Right atrium auricular region (tissue), 2 donors: ENCODE results near the gene OAF. TPM values are rescaled to one million over a fixed set of nuclear protein-coding genes. Genes with fewer than 3 reads are reported as not detected.

Experiments used
- DNase-seq: peaks from one replicate; pipeline ENCODE4 v3.0.0-alpha.2; 2019; ENCODE audit warnings: low spot score
- H3K27ac ChIP-seq, 2 donors: fragments of 200-600 bp; sonication (generic); 1 replicate in 1 of 2; 2 replicates in 1 of 2; pipeline ENCODE4 v1.5.1; 2016 to 2019
- H3K27me3 ChIP-seq, 2 donors: fragments of 200-600 bp; sonication (generic); one replicate each; pipeline versions ENCODE4 v1.5.1 to v1.6.0; 2017 to 2019
- H3K36me3 ChIP-seq: fragments of 200-600 bp; sonication (generic); one replicate; pipeline ENCODE4 v1.5.1; 2016
- H3K4me1 ChIP-seq, 2 donors: fragments of 200-600 bp; sonication (generic); one replicate each; pipeline versions ENCODE4 v1.5.1 to v1.6.0; 2017 to 2019
- H3K4me3 ChIP-seq, 2 donors: fragments of 200-600 bp; sonication (generic); 1 replicate in 1 of 2; 2 replicates in 1 of 2; pipeline ENCODE4 v1.5.1; 2017 to 2019; ENCODE audit warnings: mild to moderate bottlenecking in 1 of 2, moderate library complexity in 1 of 2
- H3K9me3 ChIP-seq, 2 donors: fragments of 200-600 bp; sonication (generic); one replicate each; pipeline ENCODE4 v1.5.1; 2019
- total RNA-seq, 2 donors: library from RNA; depleted of rRNA; stranded (reverse); fragments of >200 nt; gene quantifications; one replicate each; pipeline ENCODE4 v1.1.0, GENCODE V29; 2016
- TF ChIP-seq, protein P1 (sequence below), 2 donors: fragments of 200-600 bp; sonication (generic); IDR thresholded peaks; one replicate each; pipeline ENCODE4 v1.5.1; 2019; ENCODE audit warnings: antibody characterized with exemption in 2 of 2

OAF gene
- total RNA-seq, 2 donors from 2014 or later: 27.9 to 43.6 TPM

DNA sequence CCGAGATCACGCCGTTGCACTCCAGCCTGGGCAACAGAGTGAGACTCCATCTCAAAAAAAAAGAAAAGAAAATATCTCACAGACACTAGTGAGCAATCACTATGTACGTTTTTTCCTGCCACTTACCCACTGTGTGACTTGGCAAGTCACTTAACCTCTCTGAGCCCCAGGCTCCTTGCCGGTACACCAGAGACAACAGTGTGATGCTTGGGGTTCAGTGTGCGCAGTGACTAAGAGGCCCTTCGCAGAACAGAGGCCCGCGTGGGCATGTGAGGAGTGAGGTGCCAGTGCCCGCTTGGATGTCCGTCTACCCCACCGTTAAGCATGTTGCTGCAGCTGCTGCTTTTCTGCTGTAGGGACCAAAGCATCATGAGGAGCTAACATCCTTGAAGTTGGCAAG is 6.7 kb downstream of the OAF start:
- Histone ChIP-seq H3K27me3 (no peaks in the 10 kb centered on the region), H3K4me1 (peaks cover 0 to 83% of the 10 kb centered on the region in 2 donors), H3K27ac (peak overlapping the region in 1 of 2 donors; percentile 74), H3K9me3 (no peaks in the 10 kb centered on the region), H3K4me3 (no peak overlapping the region), H3K36me3 (no peaks in the 10 kb centered on the region)
- DNase-seq: no peak
- TF ChIP-seq, protein P1, sequence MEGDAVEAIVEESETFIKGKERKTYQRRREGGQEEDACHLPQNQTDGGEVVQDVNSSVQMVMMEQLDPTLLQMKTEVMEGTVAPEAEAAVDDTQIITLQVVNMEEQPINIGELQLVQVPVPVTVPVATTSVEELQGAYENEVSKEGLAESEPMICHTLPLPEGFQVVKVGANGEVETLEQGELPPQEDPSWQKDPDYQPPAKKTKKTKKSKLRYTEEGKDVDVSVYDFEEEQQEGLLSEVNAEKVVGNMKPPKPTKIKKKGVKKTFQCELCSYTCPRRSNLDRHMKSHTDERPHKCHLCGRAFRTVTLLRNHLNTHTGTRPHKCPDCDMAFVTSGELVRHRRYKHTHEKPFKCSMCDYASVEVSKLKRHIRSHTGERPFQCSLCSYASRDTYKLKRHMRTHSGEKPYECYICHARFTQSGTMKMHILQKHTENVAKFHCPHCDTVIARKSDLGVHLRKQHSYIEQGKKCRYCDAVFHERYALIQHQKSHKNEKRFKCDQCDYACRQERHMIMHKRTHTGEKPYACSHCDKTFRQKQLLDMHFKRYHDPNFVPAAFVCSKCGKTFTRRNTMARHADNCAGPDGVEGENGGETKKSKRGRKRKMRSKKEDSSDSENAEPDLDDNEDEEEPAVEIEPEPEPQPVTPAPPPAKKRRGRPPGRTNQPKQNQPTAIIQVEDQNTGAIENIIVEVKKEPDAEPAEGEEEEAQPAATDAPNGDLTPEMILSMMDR (IDR thresholded peaks at IDR 0.05): no peak

GRCh38 chr11:120217941-120218694 is 7.3 kb downstream of the OAF start:
- peak overlapping the region; percentile 31 to 74 for H3K27ac ChIP-seq
- peaks cover 0 to 77% of the 10 kb centered on the region in 2 donors for H3K4me1 ChIP-seq
- DNase-seq: no peak
- no peaks in the 10 kb centered on the region for H3K27me3 ChIP-seq
- H3K4me3 ChIP-seq: no peak overlapping the region
- H3K36me3 ChIP-seq: no peaks in the 10 kb centered on the region
- TF ChIP-seq, protein P1 (IDR thresholded peaks at IDR 0.05): no peak
- no peaks in the 10 kb centered on the region for H3K9me3 ChIP-seq

DNA sequence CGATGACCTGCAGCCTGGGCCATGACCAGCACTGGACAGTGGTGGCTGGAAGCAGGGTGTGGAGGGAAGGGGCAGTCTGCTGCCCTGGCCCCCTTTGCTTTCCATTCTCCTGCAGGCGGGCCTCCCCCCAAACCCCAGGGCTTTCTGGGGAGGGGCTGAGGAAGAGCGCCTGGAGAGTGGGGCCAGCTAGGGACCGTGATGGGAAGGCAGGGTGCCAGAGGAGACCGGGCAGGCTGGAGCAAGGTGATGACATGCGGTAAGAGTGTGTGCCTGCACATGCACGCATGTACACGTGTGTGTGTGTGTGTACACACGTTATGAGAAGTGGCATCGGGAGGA is 7.8 kb downstream of the OAF start:
- Histone ChIP-seq H3K4me3 (no peak overlapping the region), H3K36me3 (no peaks in the 10 kb centered on the region), H3K27me3 (no peaks in the 10 kb centered on the region), H3K27ac (peak overlapping the region; percentile 31 to 74), H3K4me1 (peaks cover 0 to 76% of the 10 kb centered on the region in 2 donors), H3K9me3 (no peaks in the 10 kb centered on the region)
- DNase-seq: no peak
- TF ChIP-seq, protein P1 (IDR thresholded peaks at IDR 0.05): no peak

DNA sequence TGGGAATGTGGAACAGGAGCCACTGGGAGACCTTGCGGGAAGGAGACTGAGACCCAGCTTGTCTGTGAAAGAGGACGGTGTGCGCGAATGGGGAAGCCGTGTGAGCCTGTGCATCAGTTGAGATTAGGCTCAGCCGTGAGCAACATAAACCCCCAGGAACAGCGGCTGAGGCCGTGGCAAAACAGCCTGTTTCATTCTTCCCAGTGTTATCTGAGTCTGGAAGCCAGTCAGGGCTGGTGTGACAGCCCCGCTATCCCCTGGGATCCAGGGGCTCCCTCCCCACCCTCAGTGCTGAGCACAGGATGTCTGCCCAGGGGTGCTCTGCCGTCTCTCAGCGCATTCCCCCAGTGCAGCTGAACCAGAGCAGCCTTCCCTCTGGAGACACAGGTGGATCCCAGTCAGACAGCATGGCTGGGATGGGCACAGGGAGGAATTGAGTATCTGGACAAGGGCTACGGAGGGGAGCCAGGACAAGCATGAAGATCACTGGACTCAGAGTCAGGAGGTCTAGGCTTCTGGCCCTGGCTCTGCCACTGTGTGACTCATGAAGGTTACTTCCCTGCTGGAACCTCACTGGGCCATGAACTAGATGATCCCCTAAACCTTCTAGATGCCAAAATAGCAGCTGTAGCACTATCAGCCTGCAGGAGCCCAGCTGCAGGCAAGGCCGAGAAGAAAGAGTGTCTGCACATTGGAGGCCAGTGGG is 8.6 kb downstream of the OAF start:
- Histone ChIP-seq H3K4me1 (peaks cover 0 to 78% of the 10 kb centered on the region in 2 donors), H3K36me3 (no peaks in the 10 kb centered on the region), H3K27me3 (no peaks in the 10 kb centered on the region), H3K27ac (peak overlapping the region in 1 of 2 donors; percentile 74), H3K4me3 (no peak overlapping the region), H3K9me3 (no peaks in the 10 kb centered on the region)
- TF ChIP-seq, protein P1 (IDR thresholded peaks at IDR 0.05): no peak
- DNase-seq: no peak

DNA sequence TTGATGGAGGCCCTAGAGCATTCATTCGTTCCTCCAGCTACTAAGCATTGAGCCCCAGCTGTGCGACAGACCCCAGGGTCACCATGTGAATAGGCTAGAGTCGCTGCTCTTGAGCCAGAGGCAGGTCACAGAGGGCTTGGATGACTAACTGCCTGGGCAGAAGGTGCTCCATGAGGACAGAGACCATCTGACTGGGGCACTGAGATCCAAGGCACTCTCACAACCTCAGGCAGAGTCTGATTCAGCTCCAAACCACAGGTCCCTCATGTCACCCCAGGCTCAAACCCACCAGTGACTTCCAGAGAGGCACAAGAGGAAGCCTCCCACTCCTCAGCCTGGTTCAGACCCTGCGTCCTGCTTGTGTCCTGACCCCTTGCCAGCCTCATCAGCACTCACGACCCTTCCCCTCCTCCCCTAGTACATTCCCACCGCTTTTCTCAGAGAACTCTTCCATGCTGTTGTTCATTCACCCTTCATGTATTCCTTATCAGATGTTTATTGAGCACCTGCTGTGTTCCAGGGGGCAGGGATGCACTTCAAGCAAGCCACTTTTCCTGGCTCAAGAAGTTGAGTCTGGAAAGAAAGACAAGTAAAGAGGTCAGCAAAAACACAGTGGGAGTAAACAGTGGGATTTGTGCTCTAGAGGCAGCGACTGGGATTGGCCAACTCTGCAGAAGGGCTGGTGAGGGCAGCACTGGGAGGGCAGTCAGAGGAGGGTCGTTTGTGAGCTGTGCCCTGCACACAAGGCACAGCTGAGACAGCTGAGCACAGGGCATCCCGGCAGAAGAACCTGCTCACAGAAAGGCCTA is 9.3 kb downstream of the OAF start:
- Histone ChIP-seq H3K36me3 (no peaks in the 10 kb centered on the region), H3K4me3 (no peak overlapping the region), H3K27ac (peak overlapping the region; percentile 13 to 28), H3K4me1 (peaks cover 0 to 78% of the 10 kb centered on the region in 2 donors), H3K27me3 (no peaks in the 10 kb centered on the region), H3K9me3 (no peaks in the 10 kb centered on the region)
- DNase-seq: no peak
- TF ChIP-seq, protein P1 (IDR thresholded peaks at IDR 0.05): no peak
